Calu3 (cell line): ENCODE measurements around the gene PDE4B. TPM values are rescaled to one million over a fixed set of nuclear protein-coding genes. Genes with fewer than 3 reads are reported as not detected.
A peak's percentile ranks its signal among the peaks of the same experiment; 100 is the strongest.

Experiments used
- BruUV-seq: library from RNA; stranded (reverse); fragments of 400-500 nt; replicated peaks from 2 replicates; lab custom pipeline; 2021; lab: Mats Ljungman, UMichigan
- CTCF ChIA-PET: fragments of 300-600 bp; sonication (Branson Sonifier 250); formaldehyde crosslinking; loops from one replicate; lab custom pipeline; 2022; ENCODE audit warnings: antibody characterized with exemption; lab: Charles Lee
- DNase-seq: peaks from one replicate; pipeline ENCODE4 v3.0.0; 2022
- H3K27ac Mint-ChIP-seq: one replicate; pipeline ENCODE4 v1.8.0; 2022; ENCODE audit warnings: mixed read lengths; ENCODE audit not compliant: unreplicated experiment
- H3K27me3 Mint-ChIP-seq: one replicate; pipeline ENCODE4 v1.8.0; 2022; ENCODE audit warnings: mixed read lengths; ENCODE audit not compliant: unreplicated experiment
- H3K36me3 Mint-ChIP-seq: one replicate; pipeline ENCODE4 v1.8.0; 2022; ENCODE audit warnings: mild to moderate bottlenecking, moderate library complexity, mixed read lengths; ENCODE audit not compliant: insufficient read depth, unreplicated experiment
- H3K4me1 Mint-ChIP-seq: one replicate; pipeline ENCODE4 v1.8.0; 2022; ENCODE audit warnings: mild to moderate bottlenecking, low read depth, mixed read lengths; ENCODE audit not compliant: unreplicated experiment
- H3K4me3 Mint-ChIP-seq: one replicate; pipeline ENCODE4 v1.8.0; 2022; ENCODE audit warnings: mild to moderate bottlenecking, low read depth, moderate library complexity, mixed read lengths; ENCODE audit not compliant: unreplicated experiment
- H3K9me3 Mint-ChIP-seq: one replicate; pipeline ENCODE4 v1.8.0; 2022; ENCODE audit warnings: low read depth, mixed read lengths; ENCODE audit not compliant: unreplicated experiment
- CTCF ChIP-seq: fragments of 200-600 bp; IDR thresholded peaks from one replicate; pipeline ENCODE4 v1.8.0; 2022; ENCODE audit warnings: antibody characterized with exemption; ENCODE audit not compliant: unreplicated experiment
- intact Hi-C: fragments of 100-400 bp; cut with micrococcal nuclease; formaldehyde crosslinking; loops from one replicate; pipeline ENCODE4 v1.10.0; 2022; ENCODE audit not compliant: unreplicated experiment
- total RNA-seq: library from RNA; stranded (reverse); gene quantifications from 2 replicates; pipeline ENCODE4 v1.2.3, GENCODE V29; 2022

The PDE4B gene
- total RNA-seq, 1 experiment from 2014 or later: 2.9 TPM

DNA sequence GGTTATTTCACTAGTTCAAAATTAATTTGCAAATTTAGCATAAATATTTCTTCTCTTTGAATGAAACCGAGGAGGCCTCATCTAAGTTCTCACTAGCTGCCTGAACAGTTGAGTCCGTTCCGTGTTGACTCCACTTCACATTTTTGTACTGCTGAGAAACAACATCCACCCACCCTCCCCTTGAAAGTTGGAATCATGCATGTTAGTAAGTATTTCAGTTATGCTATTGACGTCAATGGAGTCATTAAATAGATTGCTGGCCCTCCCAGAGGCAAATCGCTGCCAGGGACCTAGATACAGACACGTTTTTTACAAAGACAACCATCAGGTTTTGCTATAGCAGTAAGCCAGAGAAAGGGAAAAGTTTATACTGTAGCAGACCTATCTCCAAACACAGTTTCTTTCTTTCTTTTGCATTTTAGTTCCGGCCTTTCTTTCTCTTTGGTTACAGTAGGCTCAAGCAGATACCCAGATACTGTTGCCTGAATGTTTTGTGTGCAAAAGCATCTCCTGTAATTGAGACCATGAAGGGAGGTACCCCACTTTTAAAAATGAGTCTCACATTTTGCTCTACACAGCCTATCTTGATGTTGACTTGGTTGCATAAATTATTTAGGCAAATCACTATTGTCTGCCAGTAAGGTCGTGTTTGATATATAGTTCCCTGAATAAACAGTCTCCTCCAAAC, 478.7 kb downstream of the PDE4B start:
- no peaks in the 10 kb centered on the region for H3K27me3 Mint-ChIP-seq
- CTCF ChIA-PET: interaction anchor here (0.8 kb wide), 1 partner anchor 165 kb away, joined by 3 read pairs; no protein-coding TSS in a partner anchor
- H3K4me3 Mint-ChIP-seq: peak overlapping the region; percentile 38
- TF ChIP-seq CTCF: no peak
- peak; percentile 75 for DNase-seq
- no peaks in the 10 kb centered on the region for H3K9me3 Mint-ChIP-seq
- BruUV-seq: no TSS peak
- peaks cover 4% of the 10 kb centered on the region for H3K36me3 Mint-ChIP-seq
- H3K27ac Mint-ChIP-seq: peak overlapping the region; percentile 72
- intact Hi-C loops: loop anchor here (1.0 kb wide), 3 partner anchors 60 to 316 kb away; no protein-coding TSS in a partner anchor
- peaks cover 38% of the 10 kb centered on the region for H3K4me1 Mint-ChIP-seq

DNA sequence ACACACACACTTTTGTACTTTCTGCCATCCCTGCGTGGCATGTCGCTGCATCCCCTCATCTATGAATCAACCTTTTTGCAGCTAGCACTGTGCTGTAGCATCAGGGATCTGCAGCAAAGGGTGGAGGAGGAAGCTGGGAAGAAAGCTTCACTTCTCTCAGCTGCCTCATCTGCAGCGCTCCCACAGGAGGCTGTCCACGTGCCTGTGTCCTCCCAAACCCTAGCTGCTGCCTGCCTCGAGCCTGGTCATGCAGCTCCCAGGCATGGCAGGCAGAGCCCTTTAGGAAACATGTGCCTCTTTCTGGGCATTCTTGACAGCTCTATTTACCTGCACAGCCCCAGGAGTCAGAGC, 479.2 kb downstream of the PDE4B start:
- Mint-ChIP-seq H3K27ac (peak overlapping the region; percentile 72), H3K4me3 (peak overlapping the region; percentile 38), H3K27me3 (no peaks in the 10 kb centered on the region), H3K9me3 (no peaks in the 10 kb centered on the region), H3K4me1 (peaks cover 38% of the 10 kb centered on the region), H3K36me3 (peaks cover 4% of the 10 kb centered on the region)
- TF ChIP-seq CTCF: no peak
- intact Hi-C loops: loop anchor here (1.0 kb wide), 3 partner anchors 59 to 317 kb away; no protein-coding TSS in a partner anchor
- CTCF ChIA-PET: interaction anchor here (0.8 kb wide), 1 partner anchor 165 kb away, joined by 3 read pairs; no protein-coding TSS in a partner anchor
- peak; percentile 17 for DNase-seq
- no TSS peak for BruUV-seq

- no peak overlapping the region for H3K4me3 Mint-ChIP-seq
- CTCF ChIA-PET: interaction anchor here (0.6 kb wide), 1 partner anchor 13 kb away, joined by 3 read pairs; no protein-coding TSS in a partner anchor
- peak overlapping the region; percentile 6 for H3K27ac Mint-ChIP-seq
- intact Hi-C loops: no loop called here
- H3K27me3 Mint-ChIP-seq: no peaks in the 10 kb centered on the region
- no TSS peak for BruUV-seq
- peaks cover 4% of the 10 kb centered on the region for H3K36me3 Mint-ChIP-seq
- TF ChIP-seq CTCF: no peak
- no peak for DNase-seq
- peaks cover 38% of the 10 kb centered on the region for H3K4me1 Mint-ChIP-seq
- no peaks in the 10 kb centered on the region for H3K9me3 Mint-ChIP-seq
These were observed 481.0 kb downstream of the PDE4B start for GRCh38 chr1:66273656-66274055.

GRCh38 chr1:66274634-66275033, 481.9 kb downstream of the PDE4B start:
- no peak for TF ChIP-seq CTCF
- Mint-ChIP-seq H3K9me3 (no peaks in the 10 kb centered on the region), H3K4me1 (peaks cover 38% of the 10 kb centered on the region), H3K4me3 (no peak overlapping the region), H3K36me3 (peaks cover 4% of the 10 kb centered on the region), H3K27me3 (no peaks in the 10 kb centered on the region), H3K27ac (no peak overlapping the region)
- intact Hi-C loops: no loop called here
- CTCF ChIA-PET: no interaction called here
- no TSS peak for BruUV-seq
- no peak for DNase-seq
